ENCODE results near the gene MEFV.
"Not testable (repeated sequence)": the region's sequence is repeated elsewhere in the genome, so short reads cannot be mapped to it uniquely, and the experiment has no call there.

MEFV gene

GRCh38 chr16:3215601-3216262 is 40.7 kb downstream of the MEFV start:
- no peak for DNase-seq

DNA sequence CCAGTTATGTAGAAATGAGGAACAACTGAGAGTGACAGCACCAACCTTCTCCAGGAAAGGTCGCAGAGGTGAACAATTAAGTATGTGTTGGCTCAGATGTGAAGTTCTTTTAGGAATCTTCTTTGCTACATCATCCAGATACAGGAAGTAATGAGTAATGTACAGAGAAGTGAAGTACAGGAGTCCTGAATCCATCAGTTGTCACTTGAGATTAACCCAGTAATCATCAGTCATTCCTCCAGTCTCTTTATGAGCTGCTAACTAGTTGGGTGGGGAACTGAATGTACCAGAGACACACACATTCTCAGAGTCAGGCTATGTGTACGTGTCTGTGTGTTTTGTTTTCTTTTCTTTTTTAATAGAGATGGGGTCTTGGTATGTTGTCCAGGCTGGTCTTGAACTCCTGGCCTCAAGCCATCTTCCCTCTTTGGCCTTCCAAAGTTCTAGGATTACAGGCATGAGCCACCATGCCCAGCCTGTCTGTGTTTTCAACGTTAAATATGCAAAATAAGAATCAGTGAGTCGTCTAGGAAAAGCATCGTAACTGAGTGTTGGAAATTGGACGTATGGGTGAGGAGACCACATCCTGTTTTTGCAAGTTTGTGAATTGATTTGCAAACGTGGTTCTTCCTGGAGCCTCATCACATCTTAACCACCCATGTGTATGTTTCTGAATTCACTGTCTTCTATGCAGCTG is 41.4 kb downstream of the MEFV start:
- no peak for DNase-seq

- no peak for DNase-seq
These were observed 43.9 kb downstream of the MEFV start for GRCh38 chr16:3212567-3212966.

GRCh38 chr16:3212006-3212405 is 44.4 kb downstream of the MEFV start:
- no peak for DNase-seq

- no peak for DNase-seq
These were observed 49.1 kb downstream of the MEFV start for GRCh38 chr16:3207086-3207953.

- DNase-seq = not testable (repeated sequence)
These were observed 50.5 kb downstream of the MEFV start for GRCh38 chr16:3205939-3206338.

DNA sequence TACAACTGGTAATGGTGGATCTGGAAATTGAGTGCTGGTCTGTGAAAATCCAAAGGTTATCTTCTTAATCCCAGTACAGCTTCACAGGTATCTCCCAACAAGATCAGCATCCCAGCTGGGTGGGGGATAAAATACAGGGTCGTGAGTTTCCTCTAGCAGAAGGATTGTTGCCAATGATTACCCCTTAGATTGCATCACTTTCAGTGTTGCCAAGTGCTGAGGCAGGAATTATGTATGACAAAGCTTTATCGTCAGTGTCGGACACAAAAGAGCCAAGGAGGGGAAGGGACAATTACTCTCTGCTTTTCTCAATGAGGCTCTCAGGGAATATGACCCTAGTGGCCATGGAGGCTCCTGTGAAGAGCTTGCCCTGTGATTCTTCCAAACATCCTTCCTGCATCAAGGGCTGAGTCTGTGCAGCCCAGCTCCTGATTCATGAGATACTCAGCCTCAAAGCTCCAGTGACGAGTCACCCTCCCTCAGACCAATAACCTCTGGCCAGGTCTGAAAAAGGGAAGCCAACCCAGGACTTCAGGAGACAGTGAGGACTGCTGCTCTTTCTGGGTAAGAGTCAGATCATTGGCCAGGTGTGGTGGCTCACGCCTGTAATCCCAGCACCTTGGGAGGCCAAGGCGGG is 53.4 kb downstream of the MEFV start:
- DNase-seq = no peak

DNA sequence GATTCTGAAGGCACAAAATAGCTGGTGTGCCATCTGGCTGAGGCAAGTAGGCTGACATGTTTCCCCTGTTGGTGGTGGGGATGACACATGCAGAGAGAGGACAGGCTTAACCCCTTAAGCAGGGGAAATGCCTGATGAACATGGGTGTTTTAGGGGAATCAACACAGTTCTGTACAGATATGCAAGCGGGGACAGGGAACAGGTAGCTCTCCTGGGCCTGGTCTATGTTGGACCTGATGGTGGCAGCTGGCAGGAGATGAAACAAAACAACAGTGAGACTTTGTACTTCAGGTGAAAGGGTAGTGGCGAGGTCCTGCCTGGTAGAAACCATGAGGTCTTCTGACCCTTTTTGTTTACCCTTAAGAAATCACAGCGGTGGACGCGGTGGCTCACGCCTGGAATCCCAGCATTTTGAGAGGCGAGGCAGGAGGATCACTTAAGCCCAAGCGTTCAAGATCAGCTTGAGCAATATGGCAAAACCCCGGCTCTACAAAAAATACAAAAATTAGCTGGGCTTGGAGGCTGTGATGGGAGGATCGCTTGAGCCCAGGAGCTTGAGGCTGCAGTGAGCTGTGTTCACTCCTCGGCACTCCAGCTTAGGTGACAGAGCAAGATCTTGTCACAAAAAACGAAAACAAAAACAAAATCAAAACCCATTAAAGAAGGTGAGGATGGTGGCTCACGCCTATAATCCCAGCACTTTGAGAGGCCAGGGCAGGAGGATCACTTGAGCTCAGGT is 57.9 kb downstream of the MEFV start:
- no peak for DNase-seq

GRCh38 chr16:3197694-3198333 is 58.6 kb downstream of the MEFV start:
- DNase-seq = not testable (repeated sequence)

GRCh38 chr16:3195975-3196374 is 60.5 kb downstream of the MEFV start:
- DNase-seq = no peak

DNA sequence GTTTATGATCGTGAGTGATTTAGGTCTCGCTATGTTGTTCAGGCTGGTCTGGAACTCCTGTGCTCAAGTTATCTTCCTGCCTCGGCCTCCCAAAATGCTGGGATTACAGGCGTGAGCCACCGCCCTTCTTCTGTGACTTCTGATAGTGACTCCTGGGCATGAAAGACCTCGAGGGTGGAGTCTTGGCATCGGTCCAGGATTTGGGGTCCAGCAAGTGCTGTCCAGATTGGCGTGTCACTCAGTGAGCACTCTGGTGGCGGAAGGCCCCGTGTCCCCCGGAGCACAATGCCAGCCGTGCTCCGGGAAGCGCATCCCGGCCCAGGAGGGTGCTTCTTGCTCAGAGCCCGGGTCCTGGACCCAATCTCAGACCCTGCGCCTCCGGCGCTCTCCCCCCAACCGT is 61.6 kb downstream of the MEFV start:
- no peak for DNase-seq

- DNase-seq = no peak
These were observed 62.9 kb downstream of the MEFV start for GRCh38 chr16:3193221-3194212.

DNA sequence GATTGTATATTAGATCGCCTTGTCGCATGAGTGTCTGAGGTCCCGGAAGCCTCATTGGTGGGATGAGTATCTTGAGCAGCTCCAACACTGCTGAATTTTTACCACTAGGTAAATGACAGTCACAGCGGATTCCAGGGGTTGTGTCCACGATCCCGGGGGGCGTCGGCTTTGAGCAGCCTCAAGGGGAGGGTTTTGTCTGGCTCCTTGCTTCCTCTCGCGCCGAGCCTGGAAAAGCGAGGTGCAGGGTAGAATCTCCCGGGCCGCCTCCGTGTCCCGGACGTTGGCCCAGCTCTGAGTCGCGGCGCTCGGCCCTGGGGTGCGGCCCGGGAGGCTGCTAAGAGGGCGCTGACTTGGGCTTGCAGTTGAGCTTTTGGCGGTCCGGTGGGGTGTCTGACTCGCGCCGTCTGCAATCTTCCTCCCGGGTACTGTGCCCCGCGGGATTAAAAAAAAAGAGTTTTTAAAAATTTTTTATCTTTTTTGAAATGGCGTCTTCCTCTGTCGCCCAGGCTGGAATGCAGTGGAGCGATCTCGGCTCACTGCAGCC is 63.9 kb downstream of the MEFV start:
- no peak for DNase-seq
